Thymus (tissue), 11 donors: ENCODE results near the gene MED10. TPM values are rescaled to one million over a fixed set of nuclear protein-coding genes. Genes with fewer than 3 reads are reported as not detected.
A peak's percentile ranks its signal among the peaks of the same experiment; 100 is the strongest.

Experiments used
- DNase-seq, 9 donors: peaks; one replicate each; pipeline ENCODE4 v3.0.0-alpha.2; 2013; ENCODE audit warnings: low spot score in 9 of 9, low read depth in 6 of 9, missing footprints in 1 of 9
- H3K27ac ChIP-seq, 2 donors: one replicate each; pipeline ENCODE4 v1.5.1; 2013; ENCODE audit warnings: control low read depth in 1 of 2, low read depth in 1 of 2, low read length in 1 of 2, mild to moderate bottlenecking in 1 of 2, moderate library complexity in 1 of 2
- H3K27me3 ChIP-seq, 2 donors: one replicate each; pipeline ENCODE4 v1.5.1; 2013; ENCODE audit warnings: low read length in 1 of 2; ENCODE audit not compliant: control insufficient read depth in 2 of 2, insufficient read depth in 1 of 2
- H3K36me3 ChIP-seq, 2 donors: one replicate each; pipeline ENCODE4 v1.5.1; 2013; ENCODE audit warnings: low read length in 1 of 2, mild to moderate bottlenecking in 1 of 2, moderate library complexity in 1 of 2; ENCODE audit not compliant: control insufficient read depth in 2 of 2, insufficient read depth in 2 of 2
- H3K4me1 ChIP-seq, 2 donors: one replicate each; pipeline ENCODE4 v1.5.1; 2013; ENCODE audit warnings: low read length in 2 of 2; ENCODE audit not compliant: control insufficient read depth in 2 of 2, insufficient read depth in 2 of 2
- H3K4me3 ChIP-seq, 2 donors: one replicate each; pipeline ENCODE4 v1.5.1; 2013; ENCODE audit warnings: low read length in 2 of 2, control low read depth in 1 of 2, mild to moderate bottlenecking in 1 of 2
- H3K9me3 ChIP-seq, 2 donors: one replicate each; pipeline ENCODE4 v1.5.1; 2013; ENCODE audit warnings: low read length in 1 of 2, mild to moderate bottlenecking in 1 of 2; ENCODE audit not compliant: control insufficient read depth in 2 of 2, insufficient read depth in 1 of 2
- WGBS: extraction: QIAGEN DNeasy Blood & Tissue Kit; methylation state at CpG from one replicate; pipeline ENCODE4 v1.1.7; 2013; 5-methylcytosine and 5-hydroxymethylcytosine counted together
- polyA plus RNA-seq: library from polyadenylated mRNA; stranded (reverse); fragments of 200-250 nt; gene quantifications from one replicate; pipeline ENCODE4 v1.2.3, GENCODE V29; 2013
- total RNA-seq: library from RNA; stranded (reverse); fragments of 120-200 nt; gene quantifications from one replicate; pipeline ENCODE4 v1.2.4, GENCODE V29; 2013
- donor health status: healthy.

MED10 gene
- total and polyA plus RNA-seq, 2 donors: 17.7 to 53.7 TPM

GRCh38 chr5:6395621-6396020, 17.3 kb upstream of the MED10 start:
- Histone ChIP-seq H3K9me3 (no peaks in the 10 kb centered on the region), H3K4me3 (no peak overlapping the region), H3K4me1 (no peaks in the 10 kb centered on the region), H3K27ac (no peak overlapping the region), H3K36me3 (no peaks in the 10 kb centered on the region), H3K27me3 (no peaks in the 10 kb centered on the region)
- DNase-seq: no peak
- WGBS: 95% methylated on average over 3 of the region's 3 CpGs

GRCh38 chr5:6395102-6395445, 16.7 kb upstream of the MED10 start:
- 82% methylated on average over 7 of the region's 7 CpGs for WGBS
- no peak overlapping the region for H3K27ac ChIP-seq
- no peaks in the 10 kb centered on the region for H3K27me3 ChIP-seq
- H3K36me3 ChIP-seq: no peaks in the 10 kb centered on the region
- H3K4me3 ChIP-seq: no peak overlapping the region
- no peak for DNase-seq
- H3K9me3 ChIP-seq: no peaks in the 10 kb centered on the region
- no peaks in the 10 kb centered on the region for H3K4me1 ChIP-seq

GRCh38 chr5:6394429-6395101, 16.2 kb upstream of the MED10 start:
- WGBS: 95% methylated on average over 12 of the region's 12 CpGs
- H3K4me3 ChIP-seq: no peak overlapping the region
- H3K9me3 ChIP-seq: no peaks in the 10 kb centered on the region
- DNase-seq: no peak
- no peak overlapping the region for H3K27ac ChIP-seq
- no peaks in the 10 kb centered on the region for H3K4me1 ChIP-seq
- no peaks in the 10 kb centered on the region for H3K36me3 ChIP-seq
- no peaks in the 10 kb centered on the region for H3K27me3 ChIP-seq

- H3K27ac ChIP-seq: no peak overlapping the region
- no peak overlapping the region for H3K4me3 ChIP-seq
- H3K36me3 ChIP-seq: no peaks in the 10 kb centered on the region
- H3K27me3 ChIP-seq: no peaks in the 10 kb centered on the region
- WGBS: 96% methylated on average over 2 of the region's 2 CpGs
- no peaks in the 10 kb centered on the region for H3K9me3 ChIP-seq
- H3K4me1 ChIP-seq: no peaks in the 10 kb centered on the region
- peak in 1 of 9 donors; percentile 17 for DNase-seq
These were observed 15.3 kb upstream of the MED10 start for GRCh38 chr5:6393596-6394194.

GRCh38 chr5:6392561-6392960, 14.2 kb upstream of the MED10 start:
- no peaks in the 10 kb centered on the region for H3K36me3 ChIP-seq

GRCh38 chr5:6391151-6391550, 12.8 kb upstream of the MED10 start:
- no peak overlapping the region for H3K4me3 ChIP-seq
- no peaks in the 10 kb centered on the region for H3K27me3 ChIP-seq
- H3K36me3 ChIP-seq: no peaks in the 10 kb centered on the region
- H3K4me1 ChIP-seq: no peaks in the 10 kb centered on the region
- no peak for DNase-seq
- no peak overlapping the region for H3K27ac ChIP-seq
- no peaks in the 10 kb centered on the region for H3K9me3 ChIP-seq
- 95% methylated on average over 4 of the region's 4 CpGs for WGBS

More at GRCh38 chr5:6392561-6392960, 14.2 kb upstream of the MED10 start:
- 67% methylated on average over 2 of the region's 2 CpGs for WGBS
- Histone ChIP-seq H3K4me3 (no peak overlapping the region), H3K9me3 (no peaks in the 10 kb centered on the region), H3K4me1 (no peaks in the 10 kb centered on the region), H3K27me3 (no peaks in the 10 kb centered on the region), H3K27ac (no peak overlapping the region)
- DNase-seq: no peak

GRCh38 chr5:6389946-6390530, 11.7 kb upstream of the MED10 start:
- H3K36me3 ChIP-seq: no peaks in the 10 kb centered on the region
- no peaks in the 10 kb centered on the region for H3K4me1 ChIP-seq
- no peaks in the 10 kb centered on the region for H3K9me3 ChIP-seq
- no peak overlapping the region for H3K27ac ChIP-seq
- H3K4me3 ChIP-seq: no peak overlapping the region
- DNase-seq: no peak
- 95% methylated on average over 7 of the region's 7 CpGs for WGBS
- H3K27me3 ChIP-seq: no peaks in the 10 kb centered on the region

- H3K27ac ChIP-seq: no peak overlapping the region
- DNase-seq: no peak
- WGBS: 90% methylated on average over 5 of the region's 5 CpGs
- no peaks in the 10 kb centered on the region for H3K4me1 ChIP-seq
- no peaks in the 10 kb centered on the region for H3K27me3 ChIP-seq
- no peaks in the 10 kb centered on the region for H3K36me3 ChIP-seq
- no peaks in the 10 kb centered on the region for H3K9me3 ChIP-seq
- H3K4me3 ChIP-seq: no peak overlapping the region
These were observed 11.1 kb upstream of the MED10 start for GRCh38 chr5:6389397-6389796.

- Histone ChIP-seq H3K4me3 (no peak overlapping the region), H3K27ac (no peak overlapping the region), H3K27me3 (peaks cover 0 to 4% of the 10 kb centered on the region in 2 donors), H3K36me3 (no peaks in the 10 kb centered on the region), H3K4me1 (no peaks in the 10 kb centered on the region), H3K9me3 (no peaks in the 10 kb centered on the region)
- no peak for DNase-seq
These were observed 9.6 kb upstream of the MED10 start for GRCh38 chr5:6387970-6388369.
